Measurements from ENCODE around the gene TMEM143. TPM values are rescaled to one million over a fixed set of nuclear protein-coding genes. Genes with fewer than 3 reads are reported as not detected.

Gene TMEM143
- total RNA-seq, 2 experiments from 2014 or later, result 18.9 to 21.5 TPM

DNA sequence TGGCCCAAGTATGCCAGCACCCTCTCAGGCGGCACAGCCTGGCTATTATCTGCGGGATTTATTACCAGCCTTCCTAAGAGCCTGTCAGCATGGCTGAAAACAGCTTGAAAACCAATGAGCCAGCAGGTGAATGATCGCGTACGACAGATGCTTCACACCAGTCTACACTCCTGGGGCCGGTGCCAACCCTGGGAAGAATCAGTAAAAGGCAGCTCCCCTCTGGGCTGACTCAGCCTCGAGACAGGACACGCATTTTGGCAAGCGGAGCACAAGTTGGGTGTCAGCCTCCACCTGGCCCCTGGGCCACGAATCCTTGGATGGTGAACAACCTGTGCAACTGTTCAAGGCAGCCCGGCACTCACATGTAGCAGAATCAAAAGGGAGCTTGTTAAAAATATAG is 22.7 kb downstream of the TMEM143 start:
- no peaks in the 10 kb centered on the region for H3K4me1 Mint-ChIP-seq
- intact Hi-C loops (cut with DNase I, micrococcal nuclease), result no loop called here
- ChIA-PET CTCF (interaction anchor here (0.9 to 1.7 kb wide), 5 partner anchors 8 to 105 kb away, joined by 3 to 4 read pairs (median 4); no protein-coding TSS in a partner anchor), POLR2A (no interaction called here)
- no peak overlapping the region for H3K4me3 Mint-ChIP-seq
- no peaks in the 10 kb centered on the region for H3K27me3 Mint-ChIP-seq
- ATAC-seq (no peak), DNase-seq (no peak)
- H3K9me3 Mint-ChIP-seq (ENCODE audit: low read depth), result no peaks in the 10 kb centered on the region
- no peak overlapping the region for H3K27ac Mint-ChIP-seq
- H3K36me3 Mint-ChIP-seq (ENCODE audit: low read depth), result no peaks in the 10 kb centered on the region

DNA sequence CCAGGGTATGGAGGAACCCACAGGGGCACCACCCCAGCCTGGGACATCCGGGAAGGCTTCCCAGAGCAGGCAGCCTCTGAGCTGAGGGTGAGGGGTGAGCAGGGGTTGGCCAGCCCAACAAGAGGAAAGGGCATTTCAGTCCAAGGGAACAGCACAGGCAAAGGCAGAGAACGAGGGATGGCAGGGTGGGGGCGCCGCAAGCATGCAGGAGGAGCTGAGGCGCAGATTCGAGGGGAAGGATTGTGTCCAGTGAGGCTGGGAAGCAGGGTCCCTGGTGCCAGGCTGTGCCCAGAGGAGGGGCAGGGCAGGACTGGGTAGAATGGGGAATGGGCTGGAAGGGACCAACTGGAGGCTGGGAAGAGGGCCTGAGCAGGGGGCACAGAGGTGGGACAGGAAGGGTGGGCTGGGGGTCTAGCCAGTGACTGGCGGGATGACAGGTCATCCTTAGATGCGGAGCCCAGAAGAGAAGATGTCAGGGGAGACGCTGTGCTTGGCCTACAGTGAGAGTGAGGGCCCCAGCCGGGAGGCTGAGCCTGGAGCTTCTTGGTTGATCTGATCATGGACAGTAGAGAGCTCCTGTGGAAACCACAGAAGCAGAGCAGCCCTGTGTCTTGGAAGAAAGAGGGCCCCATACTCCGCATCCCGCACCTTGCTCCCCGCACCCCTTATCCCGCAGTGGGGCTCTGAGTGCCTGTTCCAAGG is 24.8 kb downstream of the TMEM143 start:
- Mint-ChIP-seq H3K36me3 (ENCODE audit: low read depth) (no peaks in the 10 kb centered on the region), H3K4me3 (no peak overlapping the region), H3K27ac (no peak overlapping the region), H3K27me3 (no peaks in the 10 kb centered on the region), H3K9me3 (ENCODE audit: low read depth) (no peaks in the 10 kb centered on the region), H3K4me1 (peaks cover 8% of the 10 kb centered on the region)
- intact Hi-C loops (cut with DNase I, micrococcal nuclease), result no loop called here
- DNase-seq, result no peak
- ChIA-PET POLR2A (no interaction called here), CTCF (interaction anchor here (1.1 kb wide), 1 partner anchor 12 kb away, joined by 4 read pairs; no protein-coding TSS in a partner anchor)
- no peak for ATAC-seq

DNA sequence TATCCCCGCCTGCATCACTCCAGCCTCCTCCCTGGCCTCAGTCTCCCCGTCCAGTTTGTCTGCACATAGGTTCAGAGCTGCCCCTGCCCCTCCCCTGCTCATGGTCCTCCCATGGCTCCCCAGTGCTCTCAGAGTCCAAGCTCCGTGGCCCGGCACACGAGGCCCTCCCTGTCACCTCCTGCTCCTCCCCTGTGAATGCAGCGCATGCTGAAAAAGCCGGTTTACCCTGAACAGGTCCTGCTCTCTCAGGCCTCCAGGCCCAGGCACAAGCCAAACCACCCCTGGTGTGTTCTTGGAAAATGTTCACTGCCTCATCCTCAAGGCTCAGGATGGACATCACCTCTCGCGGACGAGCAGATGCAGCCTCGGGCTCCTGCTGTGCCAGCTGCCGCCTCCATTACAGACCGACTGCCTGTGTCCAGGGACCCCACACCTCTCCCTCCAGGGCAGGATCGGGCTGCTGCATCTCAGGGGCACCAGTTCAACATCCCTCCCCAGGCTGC is 25.4 kb downstream of the TMEM143 start:
- H3K27ac Mint-ChIP-seq, result no peak overlapping the region
- ATAC-seq (no peak), DNase-seq (no peak)
- H3K36me3 Mint-ChIP-seq (ENCODE audit: low read depth), result no peaks in the 10 kb centered on the region
- no peak overlapping the region for H3K4me3 Mint-ChIP-seq
- peaks cover 12% of the 10 kb centered on the region for H3K4me1 Mint-ChIP-seq
- no peaks in the 10 kb centered on the region for H3K27me3 Mint-ChIP-seq
- no peaks in the 10 kb centered on the region for H3K9me3 Mint-ChIP-seq (ENCODE audit: low read depth)
- POLR2A ChIA-PET, result no interaction called here
- CTCF ChIA-PET, result interaction anchor here (0.5 to 1.1 kb wide), 2 partner anchors 12 to 1915 kb away, joined by 3 to 4 read pairs; no protein-coding TSS in a partner anchor
- intact Hi-C loops (cut with DNase I, micrococcal nuclease), result no loop called here

DNA sequence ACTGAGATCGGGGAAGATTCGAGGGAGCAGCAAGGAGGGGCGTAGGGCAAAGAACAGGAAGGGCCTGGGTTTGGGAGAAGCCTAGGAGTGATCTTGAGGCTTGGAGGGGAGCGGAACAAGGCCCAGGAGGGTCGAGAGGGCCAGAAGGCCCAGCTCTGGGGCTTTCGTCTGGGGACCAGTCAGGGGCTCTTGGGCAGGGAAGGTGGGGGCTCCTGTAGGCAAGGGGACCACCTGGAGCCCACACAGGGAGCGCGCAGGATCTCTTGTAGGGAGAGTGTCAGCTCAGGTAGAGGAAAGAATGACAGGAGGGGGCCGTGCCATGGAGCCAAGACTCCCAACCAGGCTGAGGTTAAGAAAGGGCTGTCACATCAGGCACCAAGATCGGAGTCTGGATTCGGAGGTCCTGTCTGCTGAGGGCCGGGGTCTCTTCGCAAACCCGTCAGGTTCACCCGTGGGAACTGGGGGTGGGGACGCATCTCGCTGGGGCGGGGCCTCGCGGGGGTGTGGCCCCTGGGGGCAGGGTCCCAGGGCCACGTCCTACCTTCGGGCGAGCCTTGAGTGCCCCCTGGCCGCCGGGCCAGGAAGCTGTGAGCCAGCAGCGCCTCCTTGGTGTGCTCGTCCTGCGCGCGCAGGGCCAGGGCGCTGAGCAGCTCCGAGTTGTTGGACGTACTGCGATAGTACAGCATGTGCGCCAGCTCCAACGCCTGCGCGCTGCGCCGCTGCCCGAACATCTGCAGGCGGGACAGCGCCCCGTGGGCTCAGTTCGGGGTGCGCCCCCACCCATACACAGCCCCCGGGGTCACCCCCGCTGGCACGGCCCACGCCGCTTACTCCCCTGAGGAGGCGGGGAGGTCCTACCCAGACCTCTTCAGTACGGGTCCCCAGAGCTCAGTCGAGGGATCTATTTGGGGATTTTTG is 30.0 kb downstream of the TMEM143 start:
- intact Hi-C loops (cut with DNase I, micrococcal nuclease), result loop anchor here (1.0 to 5.0 kb wide), 17 partner anchors 12 to 1077 kb away; partner anchors contain the start of genes CARD8 (in 1 of the 2), CCDC9 (in 1 of the 2), CYTH2 (in 1 of the 2) and GRWD1 (in 1 of the 2)
- Mint-ChIP-seq H3K9me3 (ENCODE audit: low read depth) (no peaks in the 10 kb centered on the region), H3K27ac (peak overlapping the region; percentile 98), H3K4me1 (peaks cover 49% of the 10 kb centered on the region), H3K4me3 (peak overlapping the region; percentile 97), H3K36me3 (ENCODE audit: low read depth) (peaks cover 25% of the 10 kb centered on the region), H3K27me3 (no peaks in the 10 kb centered on the region)
- peak; percentile 72 for ATAC-seq
- POLR2A ChIA-PET, result interaction anchor here (0.6 to 2.9 kb wide), 11 partner anchors 8 to 626 kb away, joined by 3 to 23 read pairs (median 4); partner anchors contain the start of genes EMP3, SYNGR4 and TMEM143
- peak; percentile 97 for DNase-seq
- CTCF ChIA-PET, result interaction anchor here (0.6 to 3.6 kb wide), 22 partner anchors 10 to 250 kb away, joined by 3 to 55 read pairs (median 4); partner anchors contain the start of genes CARD8, EMP3, KDELR1 and SYNGR4

DNA sequence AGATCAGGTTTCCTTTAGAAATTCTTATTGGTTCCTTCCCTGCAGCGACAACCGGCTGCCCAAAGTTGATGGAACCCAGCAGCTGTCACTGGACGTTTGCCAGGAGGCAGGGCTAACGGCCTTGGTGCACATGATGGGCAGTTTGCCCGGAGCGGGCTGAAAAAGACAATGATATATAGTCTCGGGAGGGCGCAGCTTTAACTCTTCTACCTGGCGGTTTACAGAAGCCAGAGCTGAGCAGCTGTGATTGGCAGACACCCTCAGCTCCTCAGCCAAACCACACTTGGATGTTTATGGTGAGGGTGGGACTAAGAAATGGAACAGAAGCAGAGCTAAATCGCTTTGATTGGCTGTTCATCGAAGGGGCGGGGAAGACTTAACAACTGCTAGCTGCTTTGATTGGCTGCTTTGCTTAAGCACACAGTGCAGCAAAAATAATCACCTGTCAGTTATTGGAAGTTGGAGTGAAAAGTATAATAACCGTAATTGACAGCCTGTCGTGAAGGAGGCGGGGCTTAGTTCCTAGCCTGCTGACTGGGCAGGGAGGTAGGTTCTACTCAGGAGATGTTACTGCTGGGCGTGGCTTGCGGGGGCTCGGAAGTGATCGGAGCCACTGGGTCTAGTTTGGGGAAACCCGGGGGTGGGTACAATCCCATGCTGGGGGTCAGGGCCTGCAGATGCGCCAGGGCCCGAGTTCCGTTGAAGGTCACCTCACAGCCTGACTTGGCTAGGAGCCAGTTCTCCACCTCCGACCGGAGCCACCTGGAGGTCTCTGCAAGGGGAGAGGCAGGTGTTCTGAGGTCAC is 30.9 kb downstream of the TMEM143 start:
- Mint-ChIP-seq H3K9me3 (ENCODE audit: low read depth) (no peaks in the 10 kb centered on the region), H3K36me3 (ENCODE audit: low read depth) (peaks cover 29% of the 10 kb centered on the region), H3K27me3 (no peaks in the 10 kb centered on the region), H3K27ac (peak overlapping the region; percentile 98), H3K4me3 (peak overlapping the region; percentile 97), H3K4me1 (peaks cover 55% of the 10 kb centered on the region)
- POLR2A ChIA-PET, result interaction anchor here (0.8 to 2.9 kb wide), 7 partner anchors 8 to 129 kb away, joined by 3 to 23 read pairs (median 6); partner anchors contain the start of genes EMP3, SYNGR4 and TMEM143
- CTCF ChIA-PET, result interaction anchor here (0.6 to 3.6 kb wide), 17 partner anchors 8 to 1125 kb away, joined by 3 to 55 read pairs (median 4); partner anchors contain the start of genes CARD8, EMP3, KDELR1 and SYNGR4
- DNase-seq (peak; percentile 97), ATAC-seq (peak; percentile 78)
- intact Hi-C loops (cut with DNase I, micrococcal nuclease), result loop anchor here (1.0 to 5.0 kb wide), 14 partner anchors 12 to 1076 kb away; partner anchors contain the start of genes CARD8 (in 1 of the 2), CCDC9 (in 1 of the 2), CYTH2 (in 1 of the 2) and LIG1 (in 1 of the 2)

DNA sequence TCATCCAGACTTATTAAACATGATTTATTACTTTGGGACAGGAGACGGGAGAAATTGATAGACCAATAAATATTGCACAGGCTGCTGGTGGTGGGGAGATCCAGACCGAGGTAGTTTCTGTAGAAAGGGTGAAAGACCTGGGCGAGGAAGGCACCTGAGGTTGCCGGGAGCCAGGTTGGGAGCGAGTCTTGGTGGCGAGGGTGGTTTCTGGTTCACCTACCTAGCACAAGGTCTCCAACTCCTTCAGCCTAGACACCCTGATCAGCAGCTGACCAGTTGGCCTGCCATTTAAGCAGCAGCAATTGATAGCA is 31.4 kb downstream of the TMEM143 start:
- H3K4me1 Mint-ChIP-seq, result peaks cover 60% of the 10 kb centered on the region
- DNase-seq (no peak), ATAC-seq (no peak)
- ChIA-PET POLR2A (interaction anchor here (0.8 to 2.9 kb wide), 4 partner anchors 9 to 32 kb away, joined by 3 to 23 read pairs (median 4); partner anchors contain the start of genes SYNGR4 and TMEM143), CTCF (interaction anchor here (0.6 to 3.6 kb wide), 14 partner anchors 9 to 1125 kb away, joined by 3 to 55 read pairs (median 8); partner anchors contain the start of genes EMP3, KDELR1, SYNGR4 and TMEM143)
- intact Hi-C loops (cut with DNase I, micrococcal nuclease), result loop anchor here (2.0 to 5.0 kb wide), 7 partner anchors 65 to 1076 kb away; partner anchors contain the start of genes CARD8 (in 1 of the 2), CCDC9 (in 1 of the 2), LIG1 (in 1 of the 2) and LMTK3 (in 1 of the 2)
- H3K27ac Mint-ChIP-seq, result peak overlapping the region; percentile 98
- H3K27me3 Mint-ChIP-seq, result no peaks in the 10 kb centered on the region
- no peaks in the 10 kb centered on the region for H3K9me3 Mint-ChIP-seq (ENCODE audit: low read depth)
- peak overlapping the region; percentile 97 for H3K4me3 Mint-ChIP-seq
- peaks cover 34% of the 10 kb centered on the region for H3K36me3 Mint-ChIP-seq (ENCODE audit: low read depth)

DNA sequence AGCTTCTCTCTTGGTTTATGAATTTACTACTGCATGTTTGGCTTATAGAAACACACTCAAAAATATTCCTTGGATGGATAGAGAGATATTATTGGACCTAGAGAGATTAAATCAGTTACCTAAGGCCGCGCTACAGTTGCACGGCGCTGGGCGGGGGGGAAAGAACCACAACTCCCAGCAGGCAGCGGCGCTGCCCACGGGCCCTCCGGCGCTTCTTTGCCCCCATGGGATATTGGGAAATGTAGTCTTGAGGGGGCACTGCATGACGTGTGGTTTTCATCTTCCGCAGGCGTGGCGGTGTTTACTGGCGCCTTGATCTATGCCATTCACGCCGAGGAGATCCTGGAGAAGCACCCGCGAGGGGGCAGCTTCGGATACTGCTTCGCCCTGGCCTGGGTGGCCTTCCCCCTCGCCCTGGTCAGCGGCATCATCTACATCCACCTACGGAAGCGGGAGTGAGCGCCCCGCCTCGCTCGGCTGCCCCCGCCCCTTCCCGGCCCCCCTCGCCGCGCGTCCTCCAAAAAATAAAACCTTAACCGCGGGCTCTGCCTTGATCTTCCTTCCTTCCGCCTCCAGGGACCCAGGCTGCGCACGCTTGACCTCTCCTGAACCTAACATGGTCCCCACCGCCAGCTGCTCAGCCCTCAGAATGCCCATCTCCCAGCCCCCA is 33.6 kb downstream of the TMEM143 start:
- CTCF ChIA-PET, result interaction anchor here (0.5 to 2.0 kb wide), 4 partner anchors 9 to 55 kb away, joined by 3 to 7 read pairs (median 4); partner anchors contain the start of genes SYNGR4 and TMEM143
- peaks cover 45% of the 10 kb centered on the region for H3K36me3 Mint-ChIP-seq (ENCODE audit: low read depth)
- H3K27ac Mint-ChIP-seq, result peak overlapping the region; percentile 81
- POLR2A ChIA-PET, result interaction anchor here (0.6 kb wide), 1 partner anchor 159 kb away, joined by 4 read pairs; no protein-coding TSS in a partner anchor
- no peaks in the 10 kb centered on the region for H3K27me3 Mint-ChIP-seq
- intact Hi-C loops (cut with DNase I, micrococcal nuclease), result loop anchor here (1.0 to 5.0 kb wide), 5 partner anchors 63 to 542 kb away; partner anchors contain the start of genes LIG1 (in 2 of the 2), ZSWIM9 (in 2 of the 2), CARD8 (in 1 of the 2) and PPP1R15A (in 1 of the 2)
- DNase-seq (peak; percentile 92), ATAC-seq (peak; percentile 25)
- H3K4me3 Mint-ChIP-seq, result peak overlapping the region; percentile 71
- H3K9me3 Mint-ChIP-seq (ENCODE audit: low read depth), result no peaks in the 10 kb centered on the region
- peaks cover 75% of the 10 kb centered on the region for H3K4me1 Mint-ChIP-seq

DNA sequence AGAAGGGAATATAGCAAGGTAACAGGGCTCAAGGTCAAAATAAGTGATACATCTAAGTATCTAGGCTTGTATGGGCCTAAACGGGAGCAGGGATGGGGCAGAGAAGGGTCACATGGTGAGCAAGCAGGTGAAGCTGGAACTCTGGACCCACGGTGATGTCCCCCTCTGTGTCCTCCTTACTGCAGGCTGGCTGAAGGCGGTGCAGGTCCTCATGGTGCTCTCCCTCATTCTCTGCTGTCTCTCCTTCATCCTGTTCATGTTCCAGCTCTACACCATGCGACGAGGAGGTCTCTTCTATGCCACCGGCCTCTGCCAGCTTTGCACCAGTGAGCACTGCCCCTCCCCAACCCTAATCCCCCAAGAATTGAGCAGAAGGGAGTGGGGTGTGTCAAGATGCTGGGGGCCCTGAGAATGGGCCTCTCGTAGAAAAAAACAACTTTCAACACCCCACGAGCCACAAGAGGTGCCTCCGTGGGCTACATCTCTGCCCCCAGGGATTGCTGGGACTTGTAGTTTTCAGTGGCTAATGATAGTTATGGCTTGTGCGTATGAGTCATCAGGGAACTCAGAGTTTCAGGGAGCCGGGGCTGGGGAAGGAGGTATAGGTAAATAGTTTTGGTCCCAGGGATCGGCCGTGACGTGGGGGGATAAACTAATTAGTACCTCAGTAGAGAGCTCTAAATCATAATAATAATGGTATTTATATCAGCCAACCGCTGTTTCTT is 34.4 kb downstream of the TMEM143 start:
- H3K36me3 Mint-ChIP-seq (ENCODE audit: low read depth), result peaks cover 47% of the 10 kb centered on the region
- intact Hi-C loops (cut with DNase I, micrococcal nuclease), result loop anchor here (5.0 to 10.0 kb wide), 7 partner anchors 68 to 1335 kb away; partner anchors contain the start of genes BCL2L12 (in 1 of the 2), BICRA (in 1 of the 2), GYS1 (in 1 of the 2) and IRF3 (in 1 of the 2)
- ATAC-seq (no peak), DNase-seq (peak; percentile 72)
- ChIA-PET POLR2A (interaction anchor here (0.8 kb wide), 1 partner anchor 126 kb away, joined by 4 read pairs; no protein-coding TSS in a partner anchor), CTCF (interaction anchor here (0.5 to 2.0 kb wide), 4 partner anchors 11 to 1064 kb away, joined by 3 to 7 read pairs (median 4); partner anchors contain the start of genes SYNGR4 and TMEM143)
- H3K27me3 Mint-ChIP-seq, result no peaks in the 10 kb centered on the region
- H3K9me3 Mint-ChIP-seq (ENCODE audit: low read depth), result no peaks in the 10 kb centered on the region
- peak overlapping the region; percentile 71 for H3K4me3 Mint-ChIP-seq
- H3K27ac Mint-ChIP-seq, result peak overlapping the region; percentile 81
- peaks cover 76% of the 10 kb centered on the region for H3K4me1 Mint-ChIP-seq

All from activated CD4-positive, alpha-beta T cell treated with anti-CD3 and anti-CD28 coated beads for 36 hours (primary cell).